Hepatocyte (in vitro differentiated cells): Measurements from ENCODE around the gene PHKG1.
"Not testable (repeated sequence)": the region's sequence is repeated elsewhere in the genome, so short reads cannot be mapped to it uniquely, and the experiment has no call there.

Experiments
- CTCF ChIP-seq: fragments of 200-600 bp; sonication (generic); IDR thresholded peaks from 2 replicates; pipeline ENCODE4 v1.5.1; 2016; ENCODE audit warnings: antibody characterized with exemption, mild to moderate bottlenecking; ENCODE audit not compliant: poor library complexity
- EZH2 ChIP-seq: fragments of 200-600 bp; sonication (generic); IDR thresholded peaks from 2 replicates; pipeline ENCODE4 v1.6.1; 2016; ENCODE audit warnings: antibody characterized with exemption, mild to moderate bottlenecking, borderline replicate concordance
- EZH2phosphoT487 ChIP-seq: fragments of 200-600 bp; sonication (generic); IDR thresholded peaks from one replicate; pipeline ENCODE4 v1.6.1; 2018; ENCODE audit warnings: antibody characterized with exemption, mild to moderate bottlenecking, low read depth, moderate library complexity; ENCODE audit not compliant: unreplicated experiment, severe bottlenecking

GRCh38 chr7:56048763-56049162, 44.0 kb downstream of the PHKG1 start:
- TF ChIP-seq EZH2phosphoT487, CTCF, EZH2: not testable (repeated sequence)
